GM18508 (cell line): ENCODE data around the gene ZNF526.

Source experiments
- ATAC-seq: cut with Tn5 transposase; IDR thresholded peaks from one replicate; pipeline ENCODE4 v1.9.1; 2021; ENCODE audit warnings: moderate number of reproducible peaks; ENCODE audit not compliant: insufficient read depth, unreplicated experiment

Gene ZNF526

GRCh38 chr19:42217520-42218437 is 2.3 kb upstream of the ZNF526 start, which contains the start of gene DEDD2:
TSS of gene DEDD2 (minus strand) at chr19:42217677. CDS start at chr19:42217007, 670 bp downstream.
- peak; percentile 49 for ATAC-seq

GRCh38 chr19:42220751-42221097 is 612 bp downstream of the ZNF526 start:
- ATAC-seq = no peak

GRCh38 chr19:42224940-42225717 is 5.0 kb downstream of the ZNF526 start:
- ATAC-seq = no peak

GRCh38 chr19:42225718-42226292 is 5.7 kb downstream of the ZNF526 start:
- no peak for ATAC-seq

- ATAC-seq = no peak
Observed at GRCh38 chr19:42226886-42227285, 6.8 kb downstream of the ZNF526 start.

GRCh38 chr19:42228641-42229040 is 8.5 kb downstream of the ZNF526 start:
- ATAC-seq = no peak

- ATAC-seq = no peak
Observed at GRCh38 chr19:42229301-42229854, 9.3 kb downstream of the ZNF526 start.

- no peak for ATAC-seq
Observed at GRCh38 chr19:42229855-42230351, 9.8 kb downstream of the ZNF526 start.

GRCh38 chr19:42230571-42230970 is 10.5 kb downstream of the ZNF526 start:
- ATAC-seq = no peak

- ATAC-seq = no peak
Observed at GRCh38 chr19:42232435-42232834, 12.3 kb downstream of the ZNF526 start.

GRCh38 chr19:42233106-42233505 is 13.0 kb downstream of the ZNF526 start:
- ATAC-seq = no peak

- ATAC-seq = no peak
Observed at GRCh38 chr19:42233678-42234292, 13.7 kb downstream of the ZNF526 start.

- ATAC-seq = no peak
Observed at GRCh38 chr19:42234364-42234763, 14.3 kb downstream of the ZNF526 start.

- no peak for ATAC-seq
Observed at GRCh38 chr19:42235181-42235580, 15.1 kb downstream of the ZNF526 start.

- no peak for ATAC-seq
Observed at GRCh38 chr19:42239544-42240220, 19.6 kb downstream of the ZNF526 start.

GRCh38 chr19:42241279-42241678 is 21.2 kb downstream of the ZNF526 start:
- no peak for ATAC-seq

GRCh38 chr19:42242069-42242511 is 22.0 kb downstream of the ZNF526 start:
- no peak for ATAC-seq

GRCh38 chr19:42242512-42243409 is 22.6 kb downstream of the ZNF526 start, which contains the start of gene GSK3A:
TSS of gene GSK3A (minus strand) at chr19:42242602. CDS start at chr19:42242465, 137 bp downstream.
- peak; percentile 38 for ATAC-seq
